22Rv1 (cell line): Measurements from ENCODE around the gene STMN1.

Experiments used
- ZFX ChIP-seq: fragments of 450-650 bp; IDR thresholded peaks from 2 replicates; pipeline ENCODE4 v1.6.1; 2017; ENCODE audit warnings: antibody characterized with exemption, borderline replicate concordance
- TF ChIP-seq, protein P1 (sequence below): fragments of 450-650 bp; IDR thresholded peaks from 2 replicates; pipeline ENCODE4 v1.5.1; 2017; ENCODE audit warnings: mild to moderate bottlenecking

DNA sequence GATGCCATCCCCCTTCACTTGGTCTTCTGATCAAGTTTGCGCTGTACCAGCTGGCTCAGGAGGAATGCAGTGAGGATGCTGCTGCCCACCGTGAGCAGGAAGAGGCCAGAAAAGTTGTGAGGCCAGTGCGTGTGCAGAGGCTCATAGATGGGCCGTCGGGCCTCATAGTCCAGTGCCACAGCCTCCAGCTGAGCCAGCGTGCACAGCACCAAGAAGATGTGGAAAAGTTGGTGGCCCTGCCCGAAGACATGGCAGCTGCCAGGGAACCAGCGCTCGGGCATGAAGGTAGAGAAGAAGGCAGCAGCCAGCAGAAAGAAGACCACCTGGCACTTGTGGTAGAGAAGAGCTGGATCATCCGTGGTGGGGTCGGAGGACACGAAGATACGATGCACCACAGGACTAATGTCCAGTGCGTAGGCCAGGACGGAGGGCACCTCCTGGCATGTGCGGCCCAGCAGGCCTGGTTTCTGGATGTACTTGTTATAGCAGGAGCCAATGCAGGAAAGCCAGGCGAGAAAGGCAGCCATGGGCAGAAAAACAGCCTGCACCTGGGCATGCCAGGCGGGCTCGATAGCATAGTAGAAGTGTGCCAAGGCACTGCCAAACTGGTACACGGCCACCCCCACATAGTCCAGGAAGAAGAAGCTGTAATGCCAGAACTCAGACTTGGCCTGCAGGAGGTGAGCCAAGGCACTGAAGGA lies 43.3 kb downstream of the STMN1 start:
- TF ChIP-seq, protein P1, sequence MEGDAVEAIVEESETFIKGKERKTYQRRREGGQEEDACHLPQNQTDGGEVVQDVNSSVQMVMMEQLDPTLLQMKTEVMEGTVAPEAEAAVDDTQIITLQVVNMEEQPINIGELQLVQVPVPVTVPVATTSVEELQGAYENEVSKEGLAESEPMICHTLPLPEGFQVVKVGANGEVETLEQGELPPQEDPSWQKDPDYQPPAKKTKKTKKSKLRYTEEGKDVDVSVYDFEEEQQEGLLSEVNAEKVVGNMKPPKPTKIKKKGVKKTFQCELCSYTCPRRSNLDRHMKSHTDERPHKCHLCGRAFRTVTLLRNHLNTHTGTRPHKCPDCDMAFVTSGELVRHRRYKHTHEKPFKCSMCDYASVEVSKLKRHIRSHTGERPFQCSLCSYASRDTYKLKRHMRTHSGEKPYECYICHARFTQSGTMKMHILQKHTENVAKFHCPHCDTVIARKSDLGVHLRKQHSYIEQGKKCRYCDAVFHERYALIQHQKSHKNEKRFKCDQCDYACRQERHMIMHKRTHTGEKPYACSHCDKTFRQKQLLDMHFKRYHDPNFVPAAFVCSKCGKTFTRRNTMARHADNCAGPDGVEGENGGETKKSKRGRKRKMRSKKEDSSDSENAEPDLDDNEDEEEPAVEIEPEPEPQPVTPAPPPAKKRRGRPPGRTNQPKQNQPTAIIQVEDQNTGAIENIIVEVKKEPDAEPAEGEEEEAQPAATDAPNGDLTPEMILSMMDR, result no peak
- TF ChIP-seq ZFX, result no peak
